SK-N-SH treated with all-trans-retinoic acid at 6 μM for 48 hours (cell line): ENCODE measurements around the gene TTLL10.

ENCODE experiments used
- ARNTL ChIP-seq: fragments of 450-650 bp; formaldehyde crosslinking; IDR thresholded peaks from 2 replicates; pipeline ENCODE4 v1.5.0; 2020; ENCODE audit warnings: low read depth, mild to moderate bottlenecking, moderate library complexity, borderline replicate concordance
- BACH2 ChIP-seq: fragments of 250-450 bp; sonication (Bioruptor Pico); IDR thresholded peaks from 2 replicates; pipeline ENCODE4 v1.9.0; 2021; ENCODE audit warnings: mild to moderate bottlenecking, borderline replicate concordance
- CREB5 ChIP-seq: fragments of 250-450 bp; sonication (Bioruptor Pico); IDR thresholded peaks from 2 replicates; pipeline ENCODE4 v1.5.1; 2020; ENCODE audit warnings: low read depth, mild to moderate bottlenecking, moderate library complexity
- CSRNP3 ChIP-seq: fragments of 250-450 bp; sonication (Bioruptor Pico); IDR thresholded peaks from 2 replicates; pipeline ENCODE4 v1.5.1; 2021; ENCODE audit warnings: mild to moderate bottlenecking, moderate library complexity
- ISL1 ChIP-seq: fragments of 250-450 bp; sonication (Bioruptor Pico); IDR thresholded peaks from 2 replicates; pipeline ENCODE4 v2.1.2; 2022; ENCODE audit warnings: mild to moderate bottlenecking, moderate library complexity
- OSR1 ChIP-seq: fragments of 250-450 bp; sonication (Bioruptor Pico); IDR thresholded peaks from 2 replicates; pipeline ENCODE4 v1.8.0; 2022; ENCODE audit warnings: moderate library complexity, mild to moderate bottlenecking, inconsistent platforms
- RARB ChIP-seq: fragments of 250-450 bp; sonication (Bioruptor Pico); IDR thresholded peaks from 2 replicates; pipeline ENCODE4 v1.8.0; 2021; ENCODE audit warnings: mild to moderate bottlenecking, moderate library complexity
- SNAI2 ChIP-seq: fragments of 250-450 bp; sonication (Bioruptor Pico); IDR thresholded peaks from 2 replicates; pipeline ENCODE4 v1.5.0; 2020; ENCODE audit warnings: mild to moderate bottlenecking, moderate library complexity
- TOX ChIP-seq: fragments of 250-450 bp; sonication (Bioruptor Pico); IDR thresholded peaks from 2 replicates; pipeline ENCODE4 v1.8.0; 2021; ENCODE audit warnings: mild to moderate bottlenecking, moderate library complexity, borderline replicate concordance
- TSHZ2 ChIP-seq: fragments of 250-450 bp; sonication (Bioruptor Pico); IDR thresholded peaks from 2 replicates; pipeline ENCODE4 v1.5.0; 2020; ENCODE audit warnings: mild to moderate bottlenecking, moderate library complexity
- ZFP3 ChIP-seq: fragments of 250-450 bp; sonication (Bioruptor Pico); IDR thresholded peaks from 2 replicates; pipeline ENCODE4 v1.5.0; 2020; ENCODE audit warnings: mild to moderate bottlenecking, moderate library complexity
- ZFP30 ChIP-seq: fragments of 450-650 bp; formaldehyde crosslinking; IDR thresholded peaks from 2 replicates; pipeline ENCODE4 v1.5.0; 2022; ENCODE audit warnings: mild to moderate bottlenecking, moderate library complexity
- ZNF8 ChIP-seq: fragments of 450-650 bp; formaldehyde crosslinking; IDR thresholded peaks from 2 replicates; pipeline ENCODE4 v1.5.0; 2020; ENCODE audit warnings: mild to moderate bottlenecking, moderate library complexity
- TF ChIP-seq, protein P1 (sequence below): fragments of 250-450 bp; sonication (Bioruptor Pico); IDR thresholded peaks from 2 replicates; pipeline ENCODE4 v1.8.0; 2020; ENCODE audit warnings: mild to moderate bottlenecking, moderate library complexity, borderline replicate concordance

DNA sequence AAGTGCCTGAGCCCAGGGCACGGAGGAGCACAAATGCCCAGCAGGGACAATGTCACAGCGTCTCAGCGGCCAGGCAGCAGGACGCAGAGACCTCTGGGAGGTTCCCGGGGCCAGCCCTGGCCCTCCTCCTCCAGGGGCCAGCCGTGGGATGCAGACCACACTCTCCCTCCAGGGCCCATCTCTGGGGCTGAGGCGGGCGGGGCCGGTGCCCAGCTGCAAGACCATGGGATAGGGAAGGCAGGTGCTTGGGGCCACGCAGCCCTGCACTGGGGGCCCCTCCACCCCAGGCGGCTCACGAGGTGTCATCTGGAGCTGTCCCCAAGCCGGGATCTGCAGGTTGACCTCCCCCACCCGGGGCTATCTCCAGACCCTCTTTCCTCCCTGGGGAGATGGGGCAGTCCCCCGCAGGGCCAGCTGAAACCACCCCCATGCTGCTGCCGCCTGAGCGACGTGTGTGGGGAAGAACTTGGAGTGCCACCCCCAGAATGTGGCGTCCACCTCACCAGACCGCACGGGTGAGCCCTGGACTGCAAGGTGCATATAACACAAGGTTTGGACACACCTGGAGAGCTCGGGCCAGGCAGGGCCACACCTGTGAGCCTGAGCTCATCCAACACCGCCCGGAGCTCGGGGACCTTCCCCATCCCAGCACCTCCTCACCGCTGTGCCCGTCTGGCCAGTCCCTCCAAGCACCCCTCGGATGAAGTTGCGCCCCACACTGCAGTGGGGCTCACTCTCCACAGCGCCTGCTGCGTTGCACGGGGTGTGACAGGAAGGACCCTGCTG is 4.1 kb upstream of the TTLL10 start:
- no peak for TF ChIP-seq ARNTL
- TF ChIP-seq SNAI2 (CRISPR knock-in tag), result no peak
- TF ChIP-seq OSR1 (CRISPR knock-in tag), result no peak
- no peak for TF ChIP-seq TSHZ2 (CRISPR knock-in tag)
- no peak for TF ChIP-seq TOX
- TF ChIP-seq BACH2 (CRISPR knock-in tag), result no peak
- TF ChIP-seq RARB, result no peak
- no peak for TF ChIP-seq ZFP3 (CRISPR knock-in tag)
- TF ChIP-seq ZFP30 (CRISPR knock-in tag), result no peak
- TF ChIP-seq ZNF8, result no peak
- TF ChIP-seq ISL1 (CRISPR knock-in tag), result no peak
- no peak for TF ChIP-seq CSRNP3 (CRISPR knock-in tag)
- TF ChIP-seq CREB5, result no peak
- TF ChIP-seq, protein P1, sequence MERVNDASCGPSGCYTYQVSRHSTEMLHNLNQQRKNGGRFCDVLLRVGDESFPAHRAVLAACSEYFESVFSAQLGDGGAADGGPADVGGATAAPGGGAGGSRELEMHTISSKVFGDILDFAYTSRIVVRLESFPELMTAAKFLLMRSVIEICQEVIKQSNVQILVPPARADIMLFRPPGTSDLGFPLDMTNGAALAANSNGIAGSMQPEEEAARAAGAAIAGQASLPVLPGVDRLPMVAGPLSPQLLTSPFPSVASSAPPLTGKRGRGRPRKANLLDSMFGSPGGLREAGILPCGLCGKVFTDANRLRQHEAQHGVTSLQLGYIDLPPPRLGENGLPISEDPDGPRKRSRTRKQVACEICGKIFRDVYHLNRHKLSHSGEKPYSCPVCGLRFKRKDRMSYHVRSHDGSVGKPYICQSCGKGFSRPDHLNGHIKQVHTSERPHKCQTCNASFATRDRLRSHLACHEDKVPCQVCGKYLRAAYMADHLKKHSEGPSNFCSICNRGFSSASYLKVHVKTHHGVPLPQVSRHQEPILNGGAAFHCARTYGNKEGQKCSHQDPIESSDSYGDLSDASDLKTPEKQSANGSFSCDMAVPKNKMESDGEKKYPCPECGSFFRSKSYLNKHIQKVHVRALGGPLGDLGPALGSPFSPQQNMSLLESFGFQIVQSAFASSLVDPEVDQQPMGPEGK (CRISPR knock-in tag), result no peak
